Activated T-cell treated with anti-CD3 and anti-CD28 coated beads for 4 hours (primary cell): Measurements from ENCODE around the gene MED4.
A peak's percentile ranks its signal among the peaks of the same experiment; 100 is the strongest.

ENCODE experiments used
- DNase-seq: peaks from one replicate; pipeline ENCODE4 v3.0.0-alpha.2; 2020

Gene MED4, protein sequence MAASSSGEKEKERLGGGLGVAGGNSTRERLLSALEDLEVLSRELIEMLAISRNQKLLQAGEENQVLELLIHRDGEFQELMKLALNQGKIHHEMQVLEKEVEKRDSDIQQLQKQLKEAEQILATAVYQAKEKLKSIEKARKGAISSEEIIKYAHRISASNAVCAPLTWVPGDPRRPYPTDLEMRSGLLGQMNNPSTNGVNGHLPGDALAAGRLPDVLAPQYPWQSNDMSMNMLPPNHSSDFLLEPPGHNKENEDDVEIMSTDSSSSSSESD

GRCh38 chr13:48094781-48095502 is at the start of gene MED4:
MED4 (minus strand) TSS chr13:48095104; CDS start chr13:48095078, 26 bp downstream.
- DNase-seq, result peak; percentile 97

- no peak for DNase-seq
Measured at GRCh38 chr13:48144413-48145035, 49.6 kb upstream of the MED4 start.

DNA sequence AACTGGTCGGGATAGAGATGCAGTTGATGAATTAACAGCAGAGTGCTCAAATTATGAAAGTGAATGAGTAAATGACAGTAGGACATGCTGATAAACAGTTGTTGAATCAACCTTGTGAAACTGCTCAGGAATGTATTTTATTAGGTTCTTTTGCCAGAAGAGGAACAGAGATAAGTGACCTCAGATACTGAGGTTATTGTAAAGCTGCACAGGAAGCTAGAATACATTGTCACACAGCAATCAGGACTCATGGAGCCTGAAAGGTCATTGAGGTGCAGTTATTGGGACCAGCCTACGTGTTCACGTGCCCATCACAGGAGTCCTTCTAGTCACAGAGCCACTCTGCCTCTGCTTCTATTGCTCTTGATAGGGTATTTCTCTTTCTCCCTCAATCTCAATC is 47.5 kb upstream of the MED4 start:
- no peak for DNase-seq

DNA sequence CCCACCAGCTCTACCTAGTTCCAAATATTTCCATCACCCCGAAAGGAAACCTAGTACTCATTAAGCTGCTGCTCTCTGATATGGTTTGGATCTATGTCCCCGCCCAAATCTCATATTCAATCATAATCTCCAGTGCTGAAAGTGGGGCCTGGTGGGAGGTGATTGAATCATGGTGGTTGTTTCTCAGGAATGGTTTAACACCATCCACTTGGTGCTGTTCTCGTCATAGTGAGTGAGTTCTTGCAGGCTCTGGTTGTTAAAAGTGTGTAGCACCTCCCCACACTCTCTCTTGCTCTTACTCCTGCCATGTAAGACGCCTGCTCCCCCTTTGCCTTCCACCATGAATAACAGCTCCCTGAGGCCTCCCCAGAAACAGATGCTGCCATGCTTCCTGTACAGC is 43.4 kb upstream of the MED4 start:
- no peak for DNase-seq

DNA sequence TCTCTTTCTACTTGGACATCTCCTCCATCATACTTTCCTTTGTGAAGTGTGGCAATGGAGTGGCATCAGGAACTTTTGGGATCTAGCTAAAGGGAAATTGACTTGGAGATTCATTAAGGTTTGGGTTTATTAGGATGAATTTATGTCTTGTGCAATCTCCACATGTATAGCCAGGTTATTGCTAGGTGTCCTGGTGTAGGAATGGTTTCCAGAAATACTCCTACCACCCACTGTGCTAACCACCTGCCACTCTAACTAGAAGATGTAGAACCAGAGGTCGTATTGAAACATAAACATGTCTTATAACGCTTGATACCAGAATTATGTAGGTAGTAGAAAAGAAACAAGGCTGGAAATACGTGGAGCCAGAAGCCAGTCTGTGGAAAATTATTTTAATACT is 38.1 kb upstream of the MED4 start:
- DNase-seq, result no peak

- no peak for DNase-seq
Measured at GRCh38 chr13:48131533-48131932, 36.6 kb upstream of the MED4 start.

GRCh38 chr13:48126944-48127830 is 32.3 kb upstream of the MED4 start:
- DNase-seq, result peak; percentile 23

DNA sequence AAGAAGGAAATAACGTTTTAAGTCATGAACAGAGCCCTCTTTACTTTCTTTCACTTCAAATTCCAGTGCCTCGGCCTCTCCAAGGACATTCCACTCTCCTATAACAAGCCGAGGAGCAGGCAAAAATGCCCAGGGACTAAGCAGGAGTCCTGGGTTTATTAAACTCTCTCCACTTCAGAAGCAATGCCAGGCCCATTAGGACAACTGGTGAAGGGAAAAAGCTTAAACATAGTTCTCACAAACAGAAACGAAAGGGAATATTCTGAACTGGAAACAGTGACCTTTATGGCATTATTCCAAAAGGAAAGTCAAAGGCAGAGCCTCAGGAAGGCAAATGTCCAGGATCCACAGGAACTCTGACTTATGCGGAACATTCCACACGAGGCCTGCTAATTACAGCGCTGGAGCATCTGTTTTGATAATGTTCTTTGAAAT is 30.9 kb upstream of the MED4 start:
- DNase-seq, result no peak

DNA sequence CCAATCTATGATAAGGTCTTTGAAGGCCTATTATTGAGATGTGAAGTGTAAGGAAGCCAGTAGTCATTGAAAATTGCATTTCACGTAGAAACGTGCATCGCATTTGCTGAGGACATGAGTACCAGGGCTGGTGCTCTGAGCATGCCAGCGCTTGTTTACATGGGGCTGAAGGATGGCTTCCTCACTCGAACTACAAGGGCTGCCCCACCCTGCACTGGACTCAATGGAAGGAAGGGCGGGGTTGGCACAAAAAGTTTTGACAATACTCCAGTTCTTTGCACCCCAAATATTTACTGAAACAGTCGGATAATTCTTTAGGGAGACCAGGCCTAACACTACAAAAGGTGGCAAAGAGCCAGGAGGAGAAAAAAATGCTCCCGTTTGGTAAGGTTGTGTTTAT is 28.9 kb upstream of the MED4 start:
- no peak for DNase-seq

DNA sequence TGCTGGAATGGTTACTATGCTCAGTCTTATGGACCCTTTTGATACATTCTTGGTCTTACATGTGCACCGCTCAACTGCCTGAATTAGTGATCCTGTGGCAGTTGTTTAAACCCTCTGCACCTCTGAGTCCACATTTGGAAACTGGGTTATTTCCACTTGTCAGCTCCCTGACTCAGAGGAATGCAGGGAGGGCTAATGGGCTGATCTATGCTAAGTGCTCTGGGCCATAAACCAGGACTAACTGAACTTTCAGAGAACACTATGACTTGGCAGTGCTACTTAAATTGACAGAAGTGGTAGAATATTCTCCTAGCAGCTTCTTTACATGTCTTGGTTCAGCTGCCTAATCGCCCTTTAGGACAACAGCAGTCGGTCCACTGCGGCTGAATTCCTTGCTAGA is 26.8 kb upstream of the MED4 start:
- DNase-seq, result no peak

DNA sequence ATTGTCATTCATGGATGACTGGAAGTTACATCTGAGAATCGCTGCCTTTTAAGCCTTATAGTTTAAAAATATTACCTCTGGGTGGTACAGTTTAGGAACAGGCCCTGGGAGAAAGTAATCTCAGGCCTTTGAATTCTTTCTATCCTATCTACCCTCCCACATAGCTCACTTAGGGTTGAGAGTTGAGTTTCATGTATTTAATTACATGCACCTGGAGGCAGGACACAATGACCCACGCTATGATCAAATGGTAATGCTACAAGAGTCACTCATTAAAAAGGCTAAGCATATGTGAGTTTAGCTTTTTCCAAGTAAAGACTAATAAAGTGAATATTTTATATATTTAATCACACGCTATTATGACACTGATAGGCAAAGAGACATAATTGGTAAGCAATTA is 25.3 kb upstream of the MED4 start:
- DNase-seq, result no peak

DNA sequence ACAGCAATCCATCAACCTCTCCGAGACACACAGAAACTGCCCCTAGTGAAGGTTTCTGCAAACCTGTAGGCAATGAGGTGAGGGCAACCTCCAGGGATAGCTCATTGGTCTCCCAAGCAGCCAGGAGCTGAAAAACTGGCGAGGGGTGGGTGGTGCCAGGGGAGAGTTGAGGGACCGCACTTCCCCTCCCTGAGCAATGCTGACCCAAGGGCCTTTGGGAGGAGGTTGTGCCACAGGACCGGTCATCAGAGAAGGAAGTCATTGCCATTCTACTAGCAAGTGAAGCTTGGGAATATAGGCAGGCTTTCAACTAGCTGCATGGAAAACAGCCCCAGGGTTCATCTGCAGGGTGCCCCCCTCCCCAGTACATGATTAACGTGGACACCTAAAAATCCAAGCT is 23.1 kb upstream of the MED4 start:
- no peak for DNase-seq

- no peak for DNase-seq
Measured at GRCh38 chr13:48116808-48117207, 21.9 kb upstream of the MED4 start.

DNA sequence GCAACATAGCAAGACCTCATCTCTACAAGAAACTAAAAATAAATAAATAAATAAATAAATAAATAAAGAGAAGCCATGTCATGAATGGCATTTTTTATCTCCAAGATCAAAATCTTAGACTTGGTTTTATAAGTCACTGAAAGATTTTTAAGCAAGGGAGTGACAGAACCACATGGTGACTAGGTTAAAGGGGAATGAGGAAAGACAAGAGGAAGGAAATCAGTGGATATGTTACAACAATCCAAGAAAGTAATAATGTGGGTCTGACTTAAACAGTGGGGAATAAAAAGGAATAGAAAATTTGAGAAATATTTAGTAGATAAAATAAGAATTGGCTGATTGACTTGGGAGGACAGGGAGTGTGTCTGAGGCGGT is 18.8 kb upstream of the MED4 start:
- DNase-seq, result no peak

DNA sequence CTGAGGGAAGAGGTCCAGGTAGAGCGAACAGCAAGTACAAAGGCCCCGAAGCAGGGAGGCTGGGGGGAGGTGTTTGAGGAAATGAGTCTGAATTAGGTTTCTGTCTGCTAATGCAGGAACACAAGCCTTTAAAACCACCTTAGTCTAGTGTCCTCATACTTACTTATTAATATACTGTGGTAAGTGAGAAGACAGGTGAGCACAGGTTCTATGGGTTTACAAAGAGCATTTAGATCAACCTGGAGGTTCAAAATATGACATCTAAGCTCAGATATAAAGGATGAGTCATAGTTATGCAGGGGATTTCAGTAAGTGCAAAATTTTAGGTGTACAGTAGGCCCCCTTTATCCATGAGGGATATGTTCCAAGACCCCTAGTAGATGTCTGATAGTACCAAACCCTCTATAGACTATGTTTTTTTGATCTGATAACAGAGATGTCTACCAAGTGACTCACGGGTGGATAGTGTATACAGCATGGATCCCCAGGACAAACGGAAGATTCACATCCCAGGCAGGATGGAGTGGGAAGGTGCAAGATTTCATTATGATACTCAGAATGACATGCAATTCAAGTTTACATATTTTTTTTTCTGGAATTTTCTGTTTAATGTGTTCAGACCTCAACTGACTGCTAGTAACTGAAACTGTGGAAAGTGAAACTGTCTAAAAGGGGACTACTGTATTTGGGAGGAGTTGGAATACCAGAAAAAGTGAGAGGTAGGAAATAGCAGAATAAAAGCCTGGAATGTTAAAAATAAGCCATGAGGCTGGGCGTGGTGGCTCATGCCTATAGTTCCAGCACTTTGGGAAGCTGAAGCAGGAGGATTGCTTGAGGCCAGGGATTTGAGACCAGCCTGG is 18.2 kb upstream of the MED4 start:
- no peak for DNase-seq

DNA sequence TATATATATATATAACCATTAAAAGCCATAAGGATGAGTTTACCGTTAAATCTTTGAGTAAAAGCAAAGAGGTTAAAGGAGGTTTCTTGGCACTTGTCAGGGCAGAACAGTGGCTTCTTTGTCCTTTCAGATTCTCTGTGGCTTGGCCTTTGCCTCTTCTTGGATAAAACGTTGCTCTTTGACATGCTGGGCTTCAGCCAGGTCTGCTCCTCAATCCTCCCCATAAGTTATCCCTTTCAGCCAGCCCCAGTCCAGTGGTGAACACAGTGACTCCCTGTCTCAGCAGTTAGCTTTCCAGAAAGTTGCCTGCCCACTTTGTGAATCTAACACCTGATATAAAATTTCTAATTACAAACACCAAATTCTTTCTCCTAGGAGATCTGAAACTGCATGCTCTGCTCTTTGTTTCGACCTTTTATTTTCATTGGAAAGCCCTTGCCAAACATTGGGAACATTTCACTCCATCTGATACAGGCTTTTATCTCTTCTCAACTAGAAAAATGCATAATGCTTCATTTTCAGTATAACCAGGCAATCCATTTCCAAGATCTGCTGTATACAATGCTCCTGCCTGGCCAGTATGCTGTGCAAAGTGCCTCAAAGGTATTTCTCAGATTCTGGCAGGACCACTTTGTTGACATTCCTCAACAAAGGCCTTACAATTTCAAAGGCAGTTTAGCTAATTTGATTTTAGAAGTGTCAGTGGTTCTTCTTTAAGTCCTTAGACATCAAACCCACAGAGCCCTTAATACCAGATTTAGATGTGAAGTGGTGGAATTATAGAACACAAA is 16.2 kb upstream of the MED4 start:
- DNase-seq, result no peak

- DNase-seq, result no peak
Measured at GRCh38 chr13:48110132-48110868, 15.4 kb upstream of the MED4 start.

DNA sequence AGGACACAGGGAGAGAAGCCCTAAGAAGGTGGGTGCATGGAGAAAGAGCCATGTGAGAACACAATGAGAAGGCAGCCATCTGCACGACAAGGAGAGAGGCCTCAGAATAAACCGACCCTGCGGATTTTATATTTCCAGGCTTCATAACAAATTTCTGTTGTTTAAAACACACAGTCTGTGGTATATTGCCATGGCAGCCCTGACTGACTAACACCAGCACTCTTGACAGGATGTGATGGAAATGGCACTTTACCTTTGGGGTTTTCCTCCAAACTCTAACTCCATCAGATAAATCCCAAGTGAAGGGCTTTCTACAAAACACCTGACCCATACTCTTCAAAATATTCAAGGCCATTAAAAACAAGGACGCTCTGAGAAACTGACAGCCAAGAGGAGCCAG is 13.2 kb upstream of the MED4 start:
- DNase-seq, result no peak

- no peak for DNase-seq
Measured at GRCh38 chr13:48097793-48098192, 2.9 kb upstream of the MED4 start.

DNA sequence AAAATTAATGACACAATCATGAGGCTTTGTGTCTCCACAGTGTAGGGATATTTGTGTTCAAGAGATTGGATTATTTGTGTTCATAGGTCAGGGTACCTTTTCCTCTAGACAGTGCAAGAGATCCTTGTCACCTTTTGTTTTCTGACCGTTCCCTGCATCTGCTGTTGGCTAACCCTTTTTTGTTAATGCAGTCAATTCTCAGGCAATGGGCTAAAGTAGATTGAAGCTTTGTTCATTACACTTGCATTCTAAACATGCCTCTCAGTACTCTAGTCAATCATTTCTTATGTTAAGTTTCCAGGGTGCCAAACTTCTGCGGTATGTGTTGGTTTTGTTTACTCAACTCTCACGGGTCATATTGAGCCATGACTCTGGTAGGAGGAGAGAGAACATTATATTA is 1.8 kb upstream of the MED4 start:
- no peak for DNase-seq

GRCh38 chr13:48094404-48094780 is 512 bp downstream of the MED4 start:
- no peak for DNase-seq
